ENCODE data around the gene ACR. TPM values are rescaled to one million over a fixed set of nuclear protein-coding genes. Genes with fewer than 3 reads are reported as not detected.

The ACR gene
- total RNA-seq: 0.62 TPM in 1 of 2 replicates, not detected in the other
- long read RNA-seq: 0 reads

- no peaks in the 10 kb centered on the region for H3K9me3 Mint-ChIP-seq (ENCODE audit: low read depth)
- no peaks in the 10 kb centered on the region for H3K36me3 Mint-ChIP-seq (ENCODE audit: insufficient read depth)
- no peaks in the 10 kb centered on the region for H3K4me1 Mint-ChIP-seq (ENCODE audit: low read depth)
- no peak within 1 kb of the TSS for H3K4me3 Mint-ChIP-seq (ENCODE audit: low read depth)
- TF ChIP-seq, protein P1, sequence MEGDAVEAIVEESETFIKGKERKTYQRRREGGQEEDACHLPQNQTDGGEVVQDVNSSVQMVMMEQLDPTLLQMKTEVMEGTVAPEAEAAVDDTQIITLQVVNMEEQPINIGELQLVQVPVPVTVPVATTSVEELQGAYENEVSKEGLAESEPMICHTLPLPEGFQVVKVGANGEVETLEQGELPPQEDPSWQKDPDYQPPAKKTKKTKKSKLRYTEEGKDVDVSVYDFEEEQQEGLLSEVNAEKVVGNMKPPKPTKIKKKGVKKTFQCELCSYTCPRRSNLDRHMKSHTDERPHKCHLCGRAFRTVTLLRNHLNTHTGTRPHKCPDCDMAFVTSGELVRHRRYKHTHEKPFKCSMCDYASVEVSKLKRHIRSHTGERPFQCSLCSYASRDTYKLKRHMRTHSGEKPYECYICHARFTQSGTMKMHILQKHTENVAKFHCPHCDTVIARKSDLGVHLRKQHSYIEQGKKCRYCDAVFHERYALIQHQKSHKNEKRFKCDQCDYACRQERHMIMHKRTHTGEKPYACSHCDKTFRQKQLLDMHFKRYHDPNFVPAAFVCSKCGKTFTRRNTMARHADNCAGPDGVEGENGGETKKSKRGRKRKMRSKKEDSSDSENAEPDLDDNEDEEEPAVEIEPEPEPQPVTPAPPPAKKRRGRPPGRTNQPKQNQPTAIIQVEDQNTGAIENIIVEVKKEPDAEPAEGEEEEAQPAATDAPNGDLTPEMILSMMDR (IDR thresholded peaks at IDR 0.05; ENCODE audit: unreplicated experiment): no peak
- no peak within 1 kb of the TSS for H3K27ac Mint-ChIP-seq
- H3K27me3 Mint-ChIP-seq: peaks cover 51% of the 10 kb centered on the region
- DNase-seq (ENCODE audit: low spot score, unreplicated experiment): no peak
Observed at GRCh38 chr22:50737728-50738648, at the start of gene ACR. ACR (plus strand) TSS chr22:50738204; CDS start chr22:50738236, 32 bp downstream.

GRCh38 chr22:50688448-50688847, 49.6 kb upstream of the ACR start:
- DNase-seq (ENCODE audit: low spot score, unreplicated experiment): no peak
- Mint-ChIP-seq H3K4me1 (ENCODE audit: low read depth) (no peaks in the 10 kb centered on the region), H3K4me3 (ENCODE audit: low read depth) (no peak overlapping the region), H3K9me3 (ENCODE audit: low read depth) (peaks cover 6% of the 10 kb centered on the region), H3K27ac (no peak overlapping the region), H3K27me3 (peaks cover 15% of the 10 kb centered on the region), H3K36me3 (ENCODE audit: insufficient read depth) (peaks cover 2% of the 10 kb centered on the region)
- TF ChIP-seq, protein P1 (IDR thresholded peaks at IDR 0.05; ENCODE audit: unreplicated experiment): no peak

GRCh38 chr22:50691521-50691920, 46.5 kb upstream of the ACR start:
- Mint-ChIP-seq H3K36me3 (ENCODE audit: insufficient read depth) (peaks cover 2% of the 10 kb centered on the region), H3K4me3 (ENCODE audit: low read depth) (no peak overlapping the region), H3K27me3 (peaks cover 28% of the 10 kb centered on the region), H3K27ac (no peak overlapping the region), H3K9me3 (ENCODE audit: low read depth) (peaks cover 6% of the 10 kb centered on the region), H3K4me1 (ENCODE audit: low read depth) (no peaks in the 10 kb centered on the region)
- TF ChIP-seq, protein P1 (IDR thresholded peaks at IDR 0.05; ENCODE audit: unreplicated experiment): peak; percentile 61
- no peak for DNase-seq (ENCODE audit: low spot score, unreplicated experiment)

- Mint-ChIP-seq H3K27ac (no peak overlapping the region), H3K27me3 (peaks cover 28% of the 10 kb centered on the region), H3K4me1 (ENCODE audit: low read depth) (peaks cover 2% of the 10 kb centered on the region), H3K9me3 (ENCODE audit: low read depth) (peaks cover 6% of the 10 kb centered on the region), H3K36me3 (ENCODE audit: insufficient read depth) (peaks cover 2% of the 10 kb centered on the region), H3K4me3 (ENCODE audit: low read depth) (no peak overlapping the region)
- DNase-seq (ENCODE audit: low spot score, unreplicated experiment): no peak
- TF ChIP-seq, protein P1 (IDR thresholded peaks at IDR 0.05; ENCODE audit: unreplicated experiment): no peak
Observed at GRCh38 chr22:50693462-50693861, 44.5 kb upstream of the ACR start.

DNA sequence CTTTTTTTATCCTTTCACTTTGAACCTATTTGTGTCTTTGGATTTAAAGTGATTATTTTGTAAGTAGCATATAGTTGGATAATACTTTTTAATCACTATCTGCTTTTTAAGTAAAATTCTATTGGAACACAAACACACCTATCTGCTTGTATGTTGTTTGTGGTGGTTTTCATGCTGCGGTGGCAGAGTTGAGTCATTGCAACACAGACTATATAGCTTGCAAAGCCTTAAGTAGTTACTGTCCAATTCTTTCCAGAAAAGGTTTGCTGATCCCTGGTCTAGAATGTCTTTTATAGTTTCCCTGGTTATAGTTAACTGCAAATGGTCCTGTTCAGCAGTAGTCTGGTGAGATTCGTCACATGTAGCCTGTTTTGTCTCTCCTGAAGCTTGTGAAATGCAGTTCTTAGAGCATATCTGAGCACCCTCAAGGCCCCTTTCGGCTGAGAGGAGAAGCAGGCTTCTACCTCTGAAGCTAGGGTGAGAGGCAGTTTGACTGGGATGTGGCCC, 43.9 kb upstream of the ACR start:
- Mint-ChIP-seq H3K27me3 (peaks cover 33% of the 10 kb centered on the region), H3K36me3 (ENCODE audit: insufficient read depth) (peaks cover 5% of the 10 kb centered on the region), H3K4me1 (ENCODE audit: low read depth) (peaks cover 5% of the 10 kb centered on the region), H3K27ac (no peak overlapping the region), H3K9me3 (ENCODE audit: low read depth) (peaks cover 6% of the 10 kb centered on the region), H3K4me3 (ENCODE audit: low read depth) (no peak overlapping the region)
- TF ChIP-seq, protein P1 (IDR thresholded peaks at IDR 0.05; ENCODE audit: unreplicated experiment): no peak
- DNase-seq (ENCODE audit: low spot score, unreplicated experiment): no peak
